ENCODE data around the gene SLC36A2. TPM values are rescaled to one million over a fixed set of nuclear protein-coding genes. Genes with fewer than 3 reads are reported as not detected.

SLC36A2 gene
- total RNA-seq, 1 experiment from 2014 or later = not detected

DNA sequence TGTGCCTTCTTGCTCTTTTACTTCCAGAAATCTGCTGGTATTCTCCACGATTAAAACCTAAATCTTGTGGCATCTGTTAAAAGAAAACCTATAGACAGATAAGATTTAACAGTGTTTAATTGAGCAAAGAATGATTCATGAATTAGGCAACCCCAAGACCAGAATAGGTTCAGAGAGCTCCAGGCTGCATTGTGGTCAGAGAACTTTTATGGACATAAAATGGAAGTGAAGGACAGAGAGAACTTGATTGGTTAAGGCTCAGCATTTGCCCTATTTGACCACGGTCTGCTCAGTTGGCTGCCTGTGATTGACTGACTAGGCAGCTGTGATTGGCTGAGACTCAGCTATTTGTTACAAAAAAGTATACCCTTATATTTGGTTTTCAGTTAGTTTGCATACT lies 10.4 kb upstream of the SLC36A2 start:
- H3K4me1 ChIP-seq (ENCODE audit: control insufficient read depth, insufficient read depth, low read length) = no peaks in the 10 kb centered on the region
- no peaks in the 10 kb centered on the region for H3K36me3 ChIP-seq (ENCODE audit: control insufficient read depth, insufficient read depth, low read length)
- no TSS peak for BruUV-seq (replicated peaks)
- no peak overlapping the region for H3K27ac ChIP-seq (ENCODE audit: low read length)
- POLR2A ChIA-PET = no interaction called here
- H3K4me3 ChIP-seq (ENCODE audit: low read depth in 2 of 2, low read length in 2 of 2) = no peak overlapping the region
- intact Hi-C loops (cut with micrococcal nuclease; ENCODE audit: unreplicated experiment) (no loop called here), in situ Hi-C loops (cut with HindIII; ENCODE audit: low pct_unique_long_range_greater_than_20kb, low sequenced_read_pairs) (no loop called here)
- no peak for DNase-seq (ENCODE audit: low read depth, low spot score)
- TF ChIP-seq, protein P1, sequence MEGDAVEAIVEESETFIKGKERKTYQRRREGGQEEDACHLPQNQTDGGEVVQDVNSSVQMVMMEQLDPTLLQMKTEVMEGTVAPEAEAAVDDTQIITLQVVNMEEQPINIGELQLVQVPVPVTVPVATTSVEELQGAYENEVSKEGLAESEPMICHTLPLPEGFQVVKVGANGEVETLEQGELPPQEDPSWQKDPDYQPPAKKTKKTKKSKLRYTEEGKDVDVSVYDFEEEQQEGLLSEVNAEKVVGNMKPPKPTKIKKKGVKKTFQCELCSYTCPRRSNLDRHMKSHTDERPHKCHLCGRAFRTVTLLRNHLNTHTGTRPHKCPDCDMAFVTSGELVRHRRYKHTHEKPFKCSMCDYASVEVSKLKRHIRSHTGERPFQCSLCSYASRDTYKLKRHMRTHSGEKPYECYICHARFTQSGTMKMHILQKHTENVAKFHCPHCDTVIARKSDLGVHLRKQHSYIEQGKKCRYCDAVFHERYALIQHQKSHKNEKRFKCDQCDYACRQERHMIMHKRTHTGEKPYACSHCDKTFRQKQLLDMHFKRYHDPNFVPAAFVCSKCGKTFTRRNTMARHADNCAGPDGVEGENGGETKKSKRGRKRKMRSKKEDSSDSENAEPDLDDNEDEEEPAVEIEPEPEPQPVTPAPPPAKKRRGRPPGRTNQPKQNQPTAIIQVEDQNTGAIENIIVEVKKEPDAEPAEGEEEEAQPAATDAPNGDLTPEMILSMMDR (IDR thresholded peaks at IDR 0.05) = no peak
- TF ChIP-seq SIN3A (IDR thresholded peaks at IDR 0.05; ENCODE audit: borderline replicate concordance, insufficient read depth, low read depth, low read length) = no peak
- TF ChIP-seq POLR2AphosphoS5 (IDR thresholded peaks at IDR 0.05; ENCODE audit: low read depth, low read length) = no peak
- no peak for TF ChIP-seq TCF7L2 (IDR thresholded peaks at IDR 0.05; ENCODE audit: low read depth, low read length)
- TF ChIP-seq, protein P2, sequence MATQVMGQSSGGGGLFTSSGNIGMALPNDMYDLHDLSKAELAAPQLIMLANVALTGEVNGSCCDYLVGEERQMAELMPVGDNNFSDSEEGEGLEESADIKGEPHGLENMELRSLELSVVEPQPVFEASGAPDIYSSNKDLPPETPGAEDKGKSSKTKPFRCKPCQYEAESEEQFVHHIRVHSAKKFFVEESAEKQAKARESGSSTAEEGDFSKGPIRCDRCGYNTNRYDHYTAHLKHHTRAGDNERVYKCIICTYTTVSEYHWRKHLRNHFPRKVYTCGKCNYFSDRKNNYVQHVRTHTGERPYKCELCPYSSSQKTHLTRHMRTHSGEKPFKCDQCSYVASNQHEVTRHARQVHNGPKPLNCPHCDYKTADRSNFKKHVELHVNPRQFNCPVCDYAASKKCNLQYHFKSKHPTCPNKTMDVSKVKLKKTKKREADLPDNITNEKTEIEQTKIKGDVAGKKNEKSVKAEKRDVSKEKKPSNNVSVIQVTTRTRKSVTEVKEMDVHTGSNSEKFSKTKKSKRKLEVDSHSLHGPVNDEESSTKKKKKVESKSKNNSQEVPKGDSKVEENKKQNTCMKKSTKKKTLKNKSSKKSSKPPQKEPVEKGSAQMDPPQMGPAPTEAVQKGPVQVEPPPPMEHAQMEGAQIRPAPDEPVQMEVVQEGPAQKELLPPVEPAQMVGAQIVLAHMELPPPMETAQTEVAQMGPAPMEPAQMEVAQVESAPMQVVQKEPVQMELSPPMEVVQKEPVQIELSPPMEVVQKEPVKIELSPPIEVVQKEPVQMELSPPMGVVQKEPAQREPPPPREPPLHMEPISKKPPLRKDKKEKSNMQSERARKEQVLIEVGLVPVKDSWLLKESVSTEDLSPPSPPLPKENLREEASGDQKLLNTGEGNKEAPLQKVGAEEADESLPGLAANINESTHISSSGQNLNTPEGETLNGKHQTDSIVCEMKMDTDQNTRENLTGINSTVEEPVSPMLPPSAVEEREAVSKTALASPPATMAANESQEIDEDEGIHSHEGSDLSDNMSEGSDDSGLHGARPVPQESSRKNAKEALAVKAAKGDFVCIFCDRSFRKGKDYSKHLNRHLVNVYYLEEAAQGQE (IDR thresholded peaks at IDR 0.05; ENCODE audit: insufficient read depth in 1 of 2, low read depth in 2 of 2, low read length in 1 of 2) = no peak
- CTCF ChIA-PET = no interaction called here
- H3K27me3 ChIP-seq (ENCODE audit: control insufficient read depth, insufficient read depth, low read length) = no peaks in the 10 kb centered on the region; the same call in 1 of the 2 replicates
- no peaks in the 10 kb centered on the region for H3K9me3 ChIP-seq (ENCODE audit: control insufficient read depth, insufficient read depth, low read depth, low read length)
- no peak for ATAC-seq

DNA sequence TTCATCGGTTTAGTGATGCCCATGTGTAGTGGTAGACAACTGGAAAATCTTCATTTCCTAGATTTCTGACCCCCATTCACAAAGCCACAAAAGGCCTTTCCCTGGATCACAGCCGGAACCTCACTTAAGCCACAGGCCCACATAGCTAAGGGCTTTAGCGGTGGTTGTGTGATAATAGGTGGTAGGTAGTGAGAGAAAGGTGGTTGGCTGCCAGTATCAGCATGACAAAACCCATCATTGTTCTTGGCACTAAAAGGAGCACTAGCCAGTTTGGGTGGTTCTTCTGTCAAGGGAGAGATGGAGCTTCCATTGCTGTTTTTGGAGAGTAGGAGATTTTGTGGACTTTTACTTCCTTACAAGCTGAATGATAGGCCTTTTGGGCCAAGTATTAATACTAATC lies 9.7 kb upstream of the SLC36A2 start:
- intact Hi-C loops (cut with micrococcal nuclease; ENCODE audit: unreplicated experiment) = no loop called here
- no TSS peak for BruUV-seq (replicated peaks)
- Histone ChIP-seq H3K9me3 (ENCODE audit: control insufficient read depth, insufficient read depth, low read depth, low read length) (no peaks in the 10 kb centered on the region), H3K4me1 (ENCODE audit: control insufficient read depth, insufficient read depth, low read length) (no peaks in the 10 kb centered on the region), H3K36me3 (ENCODE audit: control insufficient read depth, insufficient read depth, low read length) (no peaks in the 10 kb centered on the region), H3K27ac (ENCODE audit: low read length) (no peak overlapping the region), H3K27me3 (ENCODE audit: control insufficient read depth, insufficient read depth, low read length) (no peaks in the 10 kb centered on the region; the same call in 1 of the 2 replicates), H3K4me3 (ENCODE audit: low read depth in 2 of 2, low read length in 2 of 2) (no peak overlapping the region)
- DNase-seq (ENCODE audit: low read depth, low spot score) (no peak), ATAC-seq (no peak)
- in situ Hi-C loops (cut with HindIII; ENCODE audit: low pct_unique_long_range_greater_than_20kb, low sequenced_read_pairs) = no loop called here
- CTCF ChIA-PET = no interaction called here
- TF ChIP-seq, protein P2 (IDR thresholded peaks at IDR 0.05; ENCODE audit: insufficient read depth in 1 of 2, low read depth in 2 of 2, low read length in 1 of 2) = no peak
- TF ChIP-seq, protein P1 (IDR thresholded peaks at IDR 0.05) = no peak
- TF ChIP-seq TCF7L2 (IDR thresholded peaks at IDR 0.05; ENCODE audit: low read depth, low read length) = no peak
- POLR2A ChIA-PET = no interaction called here

Data from Panc1 (cell line).